HEK293 (cell line): Measurements from ENCODE around the gene KTN1.

ENCODE experiments used
- CTCF ChIA-PET: fragments of 350-600 bp; formaldehyde crosslinking; extraction: SDS; loops from one replicate; lab custom pipeline; 2021; ENCODE audit warnings: antibody characterized with exemption; lab: Yijun Ruan, JAX
- POLR2A ChIA-PET: fragments of 300-600 bp; formaldehyde crosslinking; extraction: SDS; loops from one replicate; lab custom pipeline; 2020; ENCODE audit warnings: antibody characterized with exemption, inconsistent platforms; lab: Yijun Ruan, JAX
- H3K27ac ChIP-seq: fragments of 200-500 bp; sonication (Bioruptor generic); 2 replicates; pipeline ENCODE4 v1.5.1; 2014; ENCODE audit warnings: low read depth, low read length, control low read depth, inconsistent platforms; ENCODE audit errors: extremely low read depth
- H3K36me3 ChIP-seq, 2 experiments: fragments of 200-500 bp in 1 of 2; sonication (Bioruptor generic) in 1 of 2; 1 replicate in 1 of 2; 2 replicates in 1 of 2; pipeline ENCODE4 v1.5.1; 2014 to 2017; ENCODE audit warnings: inconsistent platforms in 2 of 2, low read length in 2 of 2; ENCODE audit not compliant: control insufficient read depth in 2 of 2, insufficient read depth in 1 of 2
- H3K4me1 ChIP-seq: fragments of 200-500 bp; sonication (Bioruptor generic); 2 replicates; pipeline ENCODE4 v1.5.1; 2014; ENCODE audit warnings: mild to moderate bottlenecking, low read length, inconsistent platforms; ENCODE audit not compliant: control insufficient read depth, insufficient read depth
- H3K4me3 ChIP-seq: 2 replicates; pipeline ENCODE4 v1.5.1; 2011; ENCODE audit warnings: low read depth, mild to moderate bottlenecking, control low read depth, low read length, moderate library complexity
- H3K9me3 ChIP-seq: fragments of 200-500 bp; sonication (Bioruptor generic); 2 replicates; pipeline ENCODE4 v1.5.1; 2014; ENCODE audit warnings: low read depth, low read length, inconsistent platforms; ENCODE audit not compliant: control insufficient read depth, insufficient read depth
- SCRT1 ChIP-seq: fragments of 450-650 bp; formaldehyde crosslinking; IDR thresholded peaks from 2 replicates; pipeline ENCODE4 v1.5.1; 2016; ENCODE audit warnings: missing biosample characterization, missing genetic modification characterization, borderline replicate concordance
- SP3 ChIP-seq: fragments of 450-650 bp; formaldehyde crosslinking; IDR thresholded peaks from 2 replicates; pipeline ENCODE4 v1.5.1; 2016; ENCODE audit warnings: missing biosample characterization, missing genetic modification characterization
- ZFP37 ChIP-seq: fragments of 450-650 bp; formaldehyde crosslinking; IDR thresholded peaks from 2 replicates; pipeline ENCODE4 v1.5.1; 2016; ENCODE audit warnings: missing biosample characterization, missing genetic modification characterization
- ZNF10 ChIP-seq: fragments of 450-650 bp; formaldehyde crosslinking; IDR thresholded peaks from 2 replicates; pipeline ENCODE4 v1.5.1; 2017; ENCODE audit warnings: missing biosample characterization, missing genetic modification characterization
- ZNF169 ChIP-seq: fragments of 450-650 bp; formaldehyde crosslinking; IDR thresholded peaks from 2 replicates; pipeline ENCODE4 v1.5.1; 2016; ENCODE audit warnings: missing biosample characterization, missing genetic modification characterization
- ZNF174 ChIP-seq: fragments of 450-650 bp; formaldehyde crosslinking; IDR thresholded peaks from 2 replicates; pipeline ENCODE4 v1.5.0; 2017; ENCODE audit warnings: missing biosample characterization, mild to moderate bottlenecking, missing genetic modification characterization
- ZNF239 ChIP-seq: fragments of 450-650 bp; formaldehyde crosslinking; IDR thresholded peaks from 2 replicates; pipeline ENCODE4 v1.5.1; 2016; ENCODE audit warnings: missing biosample characterization, missing genetic modification characterization
- ZNF350 ChIP-seq: fragments of 450-650 bp; formaldehyde crosslinking; IDR thresholded peaks from 2 replicates; pipeline ENCODE4 v1.5.0; 2017; ENCODE audit warnings: missing biosample characterization, mild to moderate bottlenecking, missing genetic modification characterization
- ZNF501 ChIP-seq: fragments of 450-650 bp; formaldehyde crosslinking; IDR thresholded peaks from 2 replicates; pipeline ENCODE4 v1.5.1; 2016; ENCODE audit warnings: missing biosample characterization, missing genetic modification characterization
- ZNF514 ChIP-seq: fragments of 450-650 bp; formaldehyde crosslinking; IDR thresholded peaks from 2 replicates; pipeline ENCODE4 v1.5.1; 2016; ENCODE audit warnings: missing biosample characterization, missing genetic modification characterization
- ZNF548 ChIP-seq: fragments of 450-650 bp; formaldehyde crosslinking; IDR thresholded peaks from 2 replicates; pipeline ENCODE4 v1.5.1; 2016; ENCODE audit warnings: missing biosample characterization, missing genetic modification characterization
- ZNF549 ChIP-seq: fragments of 450-650 bp; IDR thresholded peaks from 2 replicates; pipeline ENCODE4 v1.5.1; 2018; ENCODE audit warnings: missing biosample characterization, missing genetic modification characterization, mild to moderate bottlenecking, inconsistent platforms, moderate library complexity
- ZNF624 ChIP-seq: fragments of 450-650 bp; formaldehyde crosslinking; IDR thresholded peaks from 2 replicates; pipeline ENCODE4 v1.5.1; 2017; ENCODE audit warnings: missing biosample characterization, missing genetic modification characterization
- ZNF626 ChIP-seq: fragments of 450-650 bp; sonication (Bioruptor Pico); formaldehyde crosslinking; IDR thresholded peaks from 2 replicates; pipeline ENCODE4 v1.5.1; 2018; ENCODE audit warnings: missing biosample characterization, missing genetic modification characterization, inconsistent platforms
- ZNF658 ChIP-seq: fragments of 450-650 bp; formaldehyde crosslinking; IDR thresholded peaks from 2 replicates; pipeline ENCODE4; 2016; ENCODE audit warnings: missing biosample characterization, missing genetic modification characterization
- ZNF776 ChIP-seq: fragments of 450-650 bp; formaldehyde crosslinking; IDR thresholded peaks from 2 replicates; pipeline ENCODE4 v1.5.0; 2017; ENCODE audit warnings: missing biosample characterization, missing genetic modification characterization, borderline replicate concordance
- ZNF837 ChIP-seq: fragments of 450-650 bp; formaldehyde crosslinking; IDR thresholded peaks from 2 replicates; pipeline ENCODE4 v1.5.1; 2016; ENCODE audit warnings: missing biosample characterization, missing genetic modification characterization
- ZSCAN23 ChIP-seq: fragments of 450-650 bp; formaldehyde crosslinking; IDR thresholded peaks from 2 replicates; pipeline ENCODE4 v1.5.1; 2016; ENCODE audit warnings: missing biosample characterization, missing genetic modification characterization
- TF ChIP-seq, protein P1 (sequence below): fragments of 450-650 bp; formaldehyde crosslinking; IDR thresholded peaks from 2 replicates; pipeline ENCODE4 v1.5.1; 2016; ENCODE audit warnings: missing biosample characterization, missing genetic modification characterization, low read depth
- TF ChIP-seq, protein P2 (sequence below): fragments of 450-650 bp; formaldehyde crosslinking; IDR thresholded peaks from 2 replicates; pipeline ENCODE4 v1.5.1; 2017; ENCODE audit warnings: missing biosample characterization, missing genetic modification characterization
- TF ChIP-seq, protein P3 (sequence below): fragments of 450-650 bp; formaldehyde crosslinking; IDR thresholded peaks from 2 replicates; pipeline ENCODE4 v1.5.1; 2016; ENCODE audit warnings: missing biosample characterization, missing genetic modification characterization
- TF ChIP-seq, protein P4 (sequence below): fragments of 450-650 bp; IDR thresholded peaks from 2 replicates; pipeline ENCODE4 v1.5.1; 2018; ENCODE audit warnings: missing biosample characterization, missing genetic modification characterization
- TF ChIP-seq, protein P5 (sequence below): fragments of 450-650 bp; formaldehyde crosslinking; IDR thresholded peaks from 2 replicates; pipeline ENCODE4 v1.5.1; 2016; ENCODE audit warnings: missing biosample characterization, missing genetic modification characterization

KTN1 gene

DNA sequence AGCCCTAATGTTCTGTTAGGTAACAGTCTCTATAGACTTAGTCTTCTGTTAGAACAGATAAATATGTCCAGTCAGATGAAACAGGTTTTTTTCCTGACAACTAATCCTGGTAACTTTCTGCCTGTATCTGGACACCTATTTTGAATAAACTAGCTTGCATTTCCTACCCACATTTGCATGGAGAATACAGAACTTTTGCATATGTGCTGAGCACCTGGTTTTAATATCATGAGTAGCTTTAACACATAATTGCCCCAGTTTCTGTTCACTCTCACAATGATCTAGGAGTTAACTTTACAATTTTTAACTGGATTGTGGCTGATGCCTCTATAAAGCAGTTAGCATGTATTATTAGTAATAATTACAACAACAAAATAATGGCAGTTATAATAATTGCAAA is 111.7 kb downstream of the KTN1 start (continued):
- TF ChIP-seq, protein P1, sequence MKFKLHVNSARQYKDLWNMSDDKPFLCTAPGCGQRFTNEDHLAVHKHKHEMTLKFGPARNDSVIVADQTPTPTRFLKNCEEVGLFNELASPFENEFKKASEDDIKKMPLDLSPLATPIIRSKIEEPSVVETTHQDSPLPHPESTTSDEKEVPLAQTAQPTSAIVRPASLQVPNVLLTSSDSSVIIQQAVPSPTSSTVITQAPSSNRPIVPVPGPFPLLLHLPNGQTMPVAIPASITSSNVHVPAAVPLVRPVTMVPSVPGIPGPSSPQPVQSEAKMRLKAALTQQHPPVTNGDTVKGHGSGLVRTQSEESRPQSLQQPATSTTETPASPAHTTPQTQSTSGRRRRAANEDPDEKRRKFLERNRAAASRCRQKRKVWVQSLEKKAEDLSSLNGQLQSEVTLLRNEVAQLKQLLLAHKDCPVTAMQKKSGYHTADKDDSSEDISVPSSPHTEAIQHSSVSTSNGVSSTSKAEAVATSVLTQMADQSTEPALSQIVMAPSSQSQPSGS (tag by site-specific recombination) = no peak

DNA sequence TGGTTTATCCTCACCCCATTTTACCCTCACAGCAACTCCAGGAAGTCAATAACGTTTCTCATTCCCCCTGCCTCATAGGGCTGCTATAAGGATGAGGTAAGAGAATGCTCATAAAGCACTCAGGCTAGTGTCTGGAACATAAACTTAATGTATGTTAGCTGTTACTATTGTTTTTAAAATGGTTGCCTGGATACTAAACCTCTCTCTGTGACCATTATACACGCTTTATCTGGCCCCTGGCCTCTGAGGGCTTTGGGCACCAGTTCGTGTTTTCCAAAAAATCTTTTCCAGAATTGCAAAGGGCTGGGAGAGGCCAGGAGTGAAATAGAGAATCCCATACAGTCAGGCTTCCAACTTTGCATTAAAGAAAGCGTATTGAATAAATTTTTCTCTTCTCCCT is 113.9 kb downstream of the KTN1 start:
- Histone ChIP-seq H3K4me1 (0 out of 2 replicates have a peak, but pooled peaks cover 2% of the 10 kb centered on the region), H3K27ac (no peak overlapping the region), H3K4me3 (no peak overlapping the region), H3K9me3 (no peaks in the 10 kb centered on the region), H3K36me3 (no peaks in the 10 kb centered on the region)
- no peak for TF ChIP-seq ZNF350 (tag by site-specific recombination)
- TF ChIP-seq, protein P2, sequence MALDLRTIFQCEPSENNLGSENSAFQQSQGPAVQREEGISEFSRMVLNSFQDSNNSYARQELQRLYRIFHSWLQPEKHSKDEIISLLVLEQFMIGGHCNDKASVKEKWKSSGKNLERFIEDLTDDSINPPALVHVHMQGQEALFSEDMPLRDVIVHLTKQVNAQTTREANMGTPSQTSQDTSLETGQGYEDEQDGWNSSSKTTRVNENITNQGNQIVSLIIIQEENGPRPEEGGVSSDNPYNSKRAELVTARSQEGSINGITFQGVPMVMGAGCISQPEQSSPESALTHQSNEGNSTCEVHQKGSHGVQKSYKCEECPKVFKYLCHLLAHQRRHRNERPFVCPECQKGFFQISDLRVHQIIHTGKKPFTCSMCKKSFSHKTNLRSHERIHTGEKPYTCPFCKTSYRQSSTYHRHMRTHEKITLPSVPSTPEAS (tag by site-specific recombination) = no peak
- no peak for TF ChIP-seq SCRT1 (tag by site-specific recombination)
- no peak for TF ChIP-seq ZNF548 (tag by site-specific recombination)
- TF ChIP-seq, protein P3, sequence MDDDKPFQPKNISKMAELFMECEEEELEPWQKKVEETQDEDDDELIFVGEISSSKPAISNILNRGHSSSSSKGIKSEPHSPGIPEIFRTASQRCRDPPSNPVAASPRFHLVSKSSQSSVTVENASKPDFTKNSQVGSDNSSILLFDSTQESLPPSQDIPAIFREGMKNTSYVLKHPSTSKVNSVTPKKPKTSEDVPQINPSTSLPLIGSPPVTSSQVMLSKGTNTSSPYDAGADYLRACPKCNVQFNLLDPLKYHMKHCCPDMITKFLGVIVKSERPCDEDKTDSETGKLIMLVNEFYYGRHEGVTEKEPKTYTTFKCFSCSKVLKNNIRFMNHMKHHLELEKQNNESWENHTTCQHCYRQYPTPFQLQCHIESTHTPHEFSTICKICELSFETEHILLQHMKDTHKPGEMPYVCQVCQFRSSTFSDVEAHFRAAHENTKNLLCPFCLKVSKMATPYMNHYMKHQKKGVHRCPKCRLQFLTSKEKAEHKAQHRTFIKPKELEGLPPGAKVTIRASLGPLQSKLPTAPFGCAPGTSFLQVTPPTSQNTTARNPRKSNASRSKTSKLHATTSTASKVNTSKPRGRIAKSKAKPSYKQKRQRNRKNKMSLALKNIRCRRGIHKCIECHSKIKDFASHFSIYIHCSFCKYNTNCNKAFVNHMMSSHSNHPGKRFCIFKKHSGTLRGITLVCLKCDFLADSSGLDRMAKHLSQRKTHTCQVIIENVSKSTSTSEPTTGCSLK (tag by site-specific recombination) = no peak
- TF ChIP-seq ZNF837 = no peak
- TF ChIP-seq, protein P4, sequence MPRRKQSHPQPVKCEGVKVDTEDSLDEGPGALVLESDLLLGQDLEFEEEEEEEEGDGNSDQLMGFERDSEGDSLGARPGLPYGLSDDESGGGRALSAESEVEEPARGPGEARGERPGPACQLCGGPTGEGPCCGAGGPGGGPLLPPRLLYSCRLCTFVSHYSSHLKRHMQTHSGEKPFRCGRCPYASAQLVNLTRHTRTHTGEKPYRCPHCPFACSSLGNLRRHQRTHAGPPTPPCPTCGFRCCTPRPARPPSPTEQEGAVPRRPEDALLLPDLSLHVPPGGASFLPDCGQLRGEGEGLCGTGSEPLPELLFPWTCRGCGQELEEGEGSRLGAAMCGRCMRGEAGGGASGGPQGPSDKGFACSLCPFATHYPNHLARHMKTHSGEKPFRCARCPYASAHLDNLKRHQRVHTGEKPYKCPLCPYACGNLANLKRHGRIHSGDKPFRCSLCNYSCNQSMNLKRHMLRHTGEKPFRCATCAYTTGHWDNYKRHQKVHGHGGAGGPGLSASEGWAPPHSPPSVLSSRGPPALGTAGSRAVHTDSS (tag by site-specific recombination) = no peak
- TF ChIP-seq ZSCAN23 (tag by site-specific recombination) = no peak
- no peak for TF ChIP-seq ZNF239 (tag by site-specific recombination)
- TF ChIP-seq ZNF174 (tag by site-specific recombination) = no peak
- TF ChIP-seq ZNF514 (tag by site-specific recombination) = no peak
- ChIA-PET CTCF (interaction anchor here (0.6 kb wide), 1 partner anchor 746 kb away, joined by 3 read pairs; no protein-coding TSS in a partner anchor), POLR2A (no interaction called here)

DNA sequence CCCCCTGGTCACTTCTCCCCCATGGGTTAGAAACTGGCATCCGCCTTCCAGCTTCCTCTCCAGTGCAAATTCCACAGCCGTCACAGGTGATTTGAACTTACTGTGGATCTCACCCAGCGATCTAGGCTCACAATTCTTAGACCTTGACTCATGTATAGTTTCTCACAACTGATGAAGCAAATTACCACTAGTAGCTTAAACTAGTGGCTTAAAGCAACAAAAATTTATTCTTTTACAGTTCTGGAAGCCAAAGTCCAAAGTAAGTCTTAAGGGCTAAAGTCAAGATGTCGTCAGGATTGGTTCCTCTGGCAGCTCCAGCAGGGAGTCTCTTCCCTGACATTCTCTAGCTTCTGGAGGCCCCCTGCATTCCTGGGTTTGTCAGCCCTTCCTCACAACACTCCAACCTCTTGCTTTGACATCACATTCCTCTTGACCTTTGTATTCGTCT is 117.4 kb downstream of the KTN1 start:
- CTCF ChIA-PET = interaction anchor here (0.7 kb wide), 2 partner anchors 1065 to 1302 kb away, joined by 3 to 4 read pairs; no protein-coding TSS in a partner anchor
- Histone ChIP-seq H3K9me3 (no peaks in the 10 kb centered on the region), H3K4me1 (no peaks in the 10 kb centered on the region), H3K36me3 (no peaks in the 10 kb centered on the region), H3K27ac (no peak overlapping the region), H3K4me3 (no peak overlapping the region)
- TF ChIP-seq ZNF169 (tag by site-specific recombination) (no peak), ZNF174 (tag by site-specific recombination) (no peak), ZNF776 (tag by site-specific recombination) (no peak), ZNF549 (tag by site-specific recombination) (no peak), ZNF658 (tag by site-specific recombination) (no peak), ZNF624 (tag by site-specific recombination) (no peak), SP3 (tag by site-specific recombination) (no peak), ZNF501 (tag by site-specific recombination) (no peak), ZFP37 (tag by site-specific recombination) (no peak), ZNF10 (tag by site-specific recombination) (no peak), ZNF626 (no peak)
- TF ChIP-seq, protein P5, sequence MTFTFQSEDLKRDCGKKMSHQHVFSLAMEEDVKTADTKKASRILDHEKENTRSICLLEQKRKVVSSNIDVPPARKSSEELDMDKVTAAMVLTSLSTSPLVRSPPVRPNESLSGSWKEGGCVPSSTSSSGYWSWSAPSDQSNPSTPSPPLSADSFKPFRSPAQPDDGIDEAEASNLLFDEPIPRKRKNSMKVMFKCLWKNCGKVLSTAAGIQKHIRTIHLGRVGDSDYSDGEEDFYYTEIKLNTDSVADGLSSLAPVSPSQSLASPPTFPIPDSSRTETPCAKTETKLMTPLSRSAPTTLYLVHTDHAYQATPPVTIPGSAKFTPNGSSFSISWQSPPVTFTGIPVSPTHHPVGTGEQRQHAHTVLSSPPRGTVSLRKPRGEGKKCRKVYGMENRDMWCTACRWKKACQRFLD (tag by site-specific recombination) = no peak
- POLR2A ChIA-PET = no interaction called here
